CMK (cell line): ENCODE data around the gene TAT.
"Not testable (repeated sequence)": the region's sequence is repeated elsewhere in the genome, so short reads cannot be mapped to it uniquely, and the experiment has no call there.

Source experiments
- DNase-seq: peaks from one replicate; pipeline ENCODE4 v3.0.0-alpha.2; 2010; ENCODE audit warnings: low read depth

TAT gene

GRCh38 chr16:71576971-71577370, at the start of gene TAT:
Gene TAT (minus strand): TSS chr16:71577092. CDS start chr16:71576415, 677 bp downstream.
- no peak for DNase-seq

- no peak for DNase-seq
Observed at GRCh38 chr16:71626018-71626857, 49.3 kb upstream of the TAT start, which contains the start of gene MARVELD3. Gene MARVELD3 (plus strand): TSS chr16:71626184. CDS start chr16:71626230, 46 bp downstream.

GRCh38 chr16:71625113-71625850, 48.4 kb upstream of the TAT start:
- no peak for DNase-seq

GRCh38 chr16:71623597-71623996, 46.7 kb upstream of the TAT start:
- DNase-seq = no peak

GRCh38 chr16:71622088-71622487, 45.2 kb upstream of the TAT start:
- no peak for DNase-seq

- no peak for DNase-seq
Observed at GRCh38 chr16:71618429-71618828, 41.5 kb upstream of the TAT start.

- DNase-seq = not testable (repeated sequence)
Observed at GRCh38 chr16:71614956-71615355, 38.1 kb upstream of the TAT start.

GRCh38 chr16:71610936-71611871, 34.3 kb upstream of the TAT start:
- DNase-seq = peak; percentile 38

GRCh38 chr16:71610447-71610846, 33.6 kb upstream of the TAT start:
- no peak for DNase-seq

GRCh38 chr16:71609066-71609465, 32.2 kb upstream of the TAT start:
- DNase-seq = no peak

GRCh38 chr16:71600822-71601221, 23.9 kb upstream of the TAT start:
- DNase-seq = no peak

- not testable (repeated sequence) for DNase-seq
Observed at GRCh38 chr16:71598426-71598825, 21.5 kb upstream of the TAT start.

- not testable (repeated sequence) for DNase-seq
Observed at GRCh38 chr16:71595340-71595826, 18.5 kb upstream of the TAT start.

GRCh38 chr16:71594000-71594646, 17.2 kb upstream of the TAT start:
- no peak for DNase-seq

GRCh38 chr16:71593048-71593999, 16.4 kb upstream of the TAT start:
- no peak for DNase-seq

- no peak for DNase-seq
Observed at GRCh38 chr16:71591917-71592316, 15.0 kb upstream of the TAT start.

- no peak for DNase-seq
Observed at GRCh38 chr16:71590584-71590983, 13.7 kb upstream of the TAT start.

GRCh38 chr16:71590071-71590470, 13.2 kb upstream of the TAT start:
- not testable (repeated sequence) for DNase-seq

GRCh38 chr16:71589334-71589733, 12.4 kb upstream of the TAT start:
- not testable (repeated sequence) for DNase-seq

- no peak for DNase-seq
Observed at GRCh38 chr16:71585318-71585703, 8.4 kb upstream of the TAT start.
